HG02938 (cell line): ENCODE results near the gene ONECUT3.
"Not testable (repeated sequence)": the region's sequence is repeated elsewhere in the genome, so short reads cannot be mapped to it uniquely, and the experiment has no call there.

ENCODE experiments used
- ATAC-seq: cut with Tn5 transposase; IDR thresholded peaks from one replicate; pipeline ENCODE4 v1.9.1; 2021; ENCODE audit warnings: mild to moderate bottlenecking, moderate library complexity; ENCODE audit not compliant: unreplicated experiment

ONECUT3 gene

DNA sequence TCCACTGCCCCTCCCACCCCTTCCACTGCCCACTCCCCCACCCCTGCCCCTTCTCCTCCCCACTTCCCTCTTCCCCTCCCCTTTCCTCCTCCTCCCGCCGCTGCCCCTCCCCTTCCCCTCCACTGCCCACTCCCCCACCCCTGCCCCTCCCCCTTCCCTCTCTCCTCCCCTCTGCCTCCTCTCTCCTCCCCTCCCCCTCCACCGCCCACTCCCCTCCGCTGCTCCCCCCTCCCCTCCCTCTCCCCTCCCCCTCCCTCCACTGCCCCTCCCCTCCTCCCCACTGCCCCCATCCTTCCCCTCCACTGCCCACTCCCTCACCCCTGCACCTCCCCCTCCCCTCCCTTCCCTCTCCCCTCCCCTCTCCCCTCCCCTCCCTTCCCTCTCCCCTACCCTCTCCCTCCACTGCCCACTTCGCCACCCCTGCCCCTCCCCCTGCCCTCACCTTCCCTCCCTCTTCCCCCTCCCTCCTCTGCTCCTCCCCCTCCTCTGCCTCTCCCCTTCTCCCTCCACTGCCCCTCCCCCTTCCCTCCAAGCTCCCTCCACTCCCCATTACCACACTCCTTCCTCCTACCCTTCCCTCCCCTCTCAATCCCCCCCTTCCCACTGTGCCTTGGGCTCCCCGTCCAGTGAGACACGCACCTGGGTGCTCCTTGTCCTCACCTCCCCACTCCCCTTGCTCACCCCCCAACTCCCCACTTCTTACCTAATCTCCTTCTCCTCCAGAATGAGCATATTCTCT is 36.9 kb downstream of the ONECUT3 start:
- ATAC-seq, result no peak

DNA sequence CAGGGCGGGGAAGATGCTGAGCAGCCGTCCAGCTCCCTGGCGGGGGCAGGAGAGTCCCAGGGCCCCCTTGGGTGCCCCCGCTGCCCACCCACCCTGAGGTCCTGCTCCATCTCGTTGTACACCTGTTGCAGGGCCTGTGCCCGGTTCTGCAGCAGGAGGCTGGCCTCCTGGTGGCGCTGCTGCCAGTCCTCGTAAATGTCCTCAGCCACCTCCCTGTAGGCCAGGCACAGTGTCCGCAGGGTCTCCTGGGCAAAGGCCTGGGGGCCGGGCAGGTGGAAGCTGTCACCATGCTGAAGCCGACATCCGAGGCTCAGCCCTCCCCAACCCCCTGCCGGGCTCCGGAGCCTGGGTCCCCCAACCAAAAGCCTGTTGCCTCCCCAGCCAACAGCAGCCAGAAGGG is 38.6 kb downstream of the ONECUT3 start:
- ATAC-seq, result no peak

DNA sequence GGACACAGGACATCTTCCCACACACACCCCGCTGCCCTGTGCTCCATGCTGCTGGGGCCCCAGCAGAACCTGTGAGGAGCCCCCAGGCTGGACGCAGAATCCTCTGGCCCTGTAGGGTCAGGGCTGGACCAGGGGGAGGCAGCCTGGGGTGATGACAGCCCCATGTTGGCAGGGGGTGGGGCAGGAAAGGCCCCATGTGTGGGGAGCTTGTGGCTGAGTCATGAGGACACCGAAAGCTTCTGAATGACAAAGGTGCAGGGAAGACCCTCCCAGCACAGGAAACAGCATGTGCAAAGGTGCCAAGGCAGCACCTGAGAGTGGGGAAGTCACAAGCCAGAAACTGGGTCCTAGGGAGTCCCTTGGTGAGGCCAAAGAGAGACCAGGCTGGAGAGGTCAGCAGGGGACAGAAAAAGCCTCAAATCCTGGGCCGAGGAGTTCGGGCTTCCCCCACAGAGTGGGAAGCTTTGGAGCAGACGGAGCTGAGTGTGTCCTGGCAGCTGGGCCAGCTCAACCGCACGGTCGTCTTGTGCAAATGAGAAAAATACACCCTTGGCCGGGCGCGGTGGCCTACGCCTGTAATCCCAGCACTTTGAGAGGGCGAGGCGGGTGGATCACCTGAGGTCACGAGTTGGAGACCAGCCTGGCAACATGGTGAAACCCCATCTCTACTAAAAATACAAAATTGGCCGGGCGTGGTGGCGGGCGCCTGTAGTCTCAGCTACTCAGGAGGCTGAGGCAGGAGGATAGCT is 41.3 kb downstream of the ONECUT3 start:
- ATAC-seq, result no peak

DNA sequence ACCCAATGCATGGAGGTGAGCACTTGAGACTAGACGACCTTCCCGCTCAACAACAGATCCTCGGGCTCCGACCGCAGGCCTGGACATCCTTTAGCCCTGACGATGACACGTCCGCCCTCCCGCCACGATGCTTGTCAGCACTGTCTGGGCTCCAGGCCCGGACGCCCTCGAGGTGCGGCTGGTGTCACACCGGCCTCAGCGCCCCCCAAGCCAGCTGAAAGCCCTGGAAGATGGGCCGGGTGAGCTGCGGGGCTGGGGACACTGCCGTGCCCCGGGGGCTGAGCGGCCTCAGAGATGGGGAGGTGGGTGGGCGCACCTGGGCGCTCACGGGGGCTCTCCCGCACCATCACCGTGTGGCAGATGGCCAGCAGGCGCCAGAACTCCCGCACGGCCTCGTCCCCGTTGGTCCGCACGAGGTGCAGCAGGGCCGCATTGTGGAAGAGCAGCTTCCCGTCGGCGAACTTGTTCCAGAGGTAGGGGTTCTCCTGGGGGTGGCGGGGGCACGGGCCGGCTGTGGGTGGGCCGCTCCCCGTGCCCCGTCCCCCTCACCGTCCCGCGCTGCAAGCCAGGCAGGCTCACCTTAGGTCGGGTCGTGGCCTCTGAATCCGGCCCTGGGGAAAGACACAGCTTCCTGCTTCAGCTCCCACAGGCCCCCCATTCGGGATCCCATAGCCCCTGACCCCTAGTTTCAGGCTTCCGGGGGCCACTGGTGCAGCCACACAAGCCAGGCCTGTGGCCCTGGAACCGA is 43.3 kb downstream of the ONECUT3 start:
- no peak for ATAC-seq

DNA sequence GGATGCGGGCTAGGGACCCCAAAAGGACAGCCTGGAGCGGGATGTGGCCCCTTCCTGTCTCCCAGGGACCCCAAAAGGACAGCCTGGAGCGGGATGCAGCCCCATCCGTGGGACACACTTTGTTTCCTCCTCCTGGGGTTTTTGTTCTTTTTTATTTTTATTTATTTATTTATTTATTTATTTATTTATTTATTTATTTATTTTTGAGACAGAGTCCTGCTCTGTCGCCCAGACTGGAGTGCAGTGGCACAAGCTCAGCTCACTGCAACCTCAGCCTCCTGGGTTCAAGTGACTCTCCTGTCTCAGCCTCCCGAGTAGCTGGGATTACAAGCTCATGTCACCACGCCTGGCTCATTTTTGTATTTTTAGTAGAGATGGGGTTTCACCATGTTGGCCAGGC is 44.0 kb downstream of the ONECUT3 start:
- not testable (repeated sequence) for ATAC-seq

DNA sequence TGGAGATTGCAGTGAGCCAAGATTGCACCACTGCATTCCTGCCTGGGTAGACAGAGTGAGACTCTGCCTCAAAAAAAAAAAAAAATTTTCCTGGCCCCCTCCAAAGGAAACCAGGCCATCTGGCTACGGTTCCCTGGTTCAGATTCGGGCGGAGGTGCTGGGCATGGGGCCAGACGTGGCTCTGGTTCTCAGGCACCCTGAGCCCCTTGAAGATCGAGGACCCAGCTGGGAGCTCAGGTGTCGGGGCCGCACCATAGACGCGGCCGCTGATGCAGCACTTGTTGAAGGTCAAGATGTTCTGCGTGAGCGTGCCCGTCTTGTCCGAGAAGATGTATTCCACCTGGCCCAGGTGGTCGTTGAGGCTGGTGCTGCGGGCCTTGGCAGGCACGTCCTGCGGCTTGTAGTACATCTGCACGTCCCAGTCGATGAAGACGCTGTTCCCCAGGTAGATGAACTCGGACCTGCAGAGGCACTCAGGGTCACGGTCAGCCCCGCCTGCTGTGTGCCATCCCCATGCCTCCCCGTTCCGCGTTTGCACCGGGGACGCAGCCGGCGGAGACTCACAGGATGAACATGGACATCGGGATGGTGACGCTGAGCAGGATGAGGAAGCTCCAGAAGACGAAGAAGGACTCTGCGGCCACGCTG is 46.5 kb downstream of the ONECUT3 start:
- no peak for ATAC-seq

DNA sequence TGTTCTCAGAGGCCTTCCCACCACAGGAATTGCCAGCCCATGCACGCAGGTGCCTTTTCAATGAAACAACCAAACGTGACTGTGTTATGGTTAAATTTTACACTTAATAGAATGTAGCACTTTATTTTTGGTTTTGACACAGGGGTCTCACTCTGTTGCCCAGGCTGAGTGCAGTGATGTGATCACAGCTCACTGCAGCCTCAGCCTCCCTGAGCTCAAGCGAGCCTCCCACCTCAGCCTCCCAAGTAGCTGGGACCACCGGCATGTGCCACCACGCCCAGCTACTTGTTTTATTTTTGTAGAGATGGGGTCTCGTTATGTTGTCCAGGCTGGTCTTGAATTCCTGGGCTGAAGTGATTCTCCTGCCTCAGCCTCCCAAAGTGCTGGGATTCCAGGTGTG is 51.6 kb downstream of the ONECUT3 start:
- no peak for ATAC-seq

DNA sequence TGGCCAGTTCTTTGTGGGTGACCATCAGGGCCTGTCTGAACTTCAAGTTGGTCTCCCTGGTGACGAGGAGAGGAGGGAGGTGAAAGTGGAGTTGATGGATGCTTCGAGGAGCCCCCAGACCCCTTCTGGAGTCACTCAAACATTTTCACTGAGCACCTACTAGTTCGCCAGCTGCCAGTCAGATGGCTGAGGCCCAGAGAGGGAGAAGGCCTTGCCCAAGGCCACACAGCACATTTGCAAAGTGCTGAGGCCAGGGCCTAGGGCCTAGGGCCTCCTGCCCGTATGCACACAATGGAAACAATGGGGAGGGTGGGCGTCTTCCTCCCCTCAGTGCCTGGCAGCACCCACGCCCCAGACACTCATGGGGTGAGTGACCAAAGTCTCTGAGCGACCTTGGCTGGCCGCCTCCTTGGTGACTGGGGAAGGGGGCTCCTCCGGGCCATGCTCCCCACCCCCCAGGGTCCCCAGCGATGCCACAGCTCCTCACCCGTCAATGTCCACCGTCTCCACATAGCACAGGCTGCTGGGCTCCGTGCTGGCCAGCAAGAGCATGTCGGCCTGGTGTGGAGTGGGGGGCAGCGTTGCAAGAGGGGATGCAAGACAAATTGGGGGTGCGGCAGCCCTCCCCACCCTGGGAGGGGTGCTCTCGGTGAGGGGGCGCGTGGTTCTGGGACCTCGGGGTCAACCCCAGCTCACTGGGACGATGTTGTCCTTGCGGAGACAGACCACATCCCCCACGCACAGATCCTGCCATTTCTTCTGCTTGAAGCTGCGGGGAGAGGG is 52.3 kb downstream of the ONECUT3 start:
- no peak for ATAC-seq

DNA sequence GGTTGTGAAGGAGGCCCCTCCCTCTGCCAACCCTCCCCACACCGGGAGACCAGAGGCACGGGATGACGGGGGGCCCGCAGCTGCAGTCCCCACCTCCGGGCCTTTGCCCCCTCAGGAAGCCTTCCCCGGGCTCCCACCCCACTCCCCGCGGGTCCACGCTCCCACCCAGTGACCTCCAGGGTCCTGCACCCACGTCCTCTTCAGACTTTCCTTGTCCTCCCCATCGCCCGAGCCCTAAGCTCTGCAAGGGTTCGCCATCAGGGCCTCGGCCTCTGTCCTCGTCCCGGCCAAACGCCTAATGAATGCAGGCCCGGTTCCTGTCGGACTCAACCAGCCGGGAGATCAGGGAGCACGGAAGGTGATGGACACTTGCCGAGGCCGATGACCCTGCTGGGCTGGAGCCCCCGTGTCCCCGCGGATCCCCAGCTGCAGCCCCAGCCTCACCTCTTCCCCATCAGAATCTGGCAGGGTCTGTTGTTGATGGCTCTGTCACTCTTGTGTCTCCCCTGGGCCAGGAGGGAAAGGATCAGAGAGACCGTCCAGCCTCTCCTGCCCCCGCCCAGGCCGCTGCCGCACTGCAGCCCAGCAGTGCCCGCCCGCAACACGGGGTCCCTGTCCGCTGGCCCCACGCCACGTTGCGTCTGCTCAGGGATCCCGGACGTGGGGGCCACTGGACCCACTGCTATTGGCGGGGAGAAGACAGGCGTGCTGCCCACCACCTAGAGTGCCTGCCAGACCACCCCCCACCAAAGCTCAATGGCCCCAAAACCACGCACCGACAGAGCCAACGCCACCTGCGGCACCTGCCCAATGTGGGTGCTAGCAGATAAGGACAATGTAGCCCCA is 53.1 kb downstream of the ONECUT3 start:
- ATAC-seq, result no peak

DNA sequence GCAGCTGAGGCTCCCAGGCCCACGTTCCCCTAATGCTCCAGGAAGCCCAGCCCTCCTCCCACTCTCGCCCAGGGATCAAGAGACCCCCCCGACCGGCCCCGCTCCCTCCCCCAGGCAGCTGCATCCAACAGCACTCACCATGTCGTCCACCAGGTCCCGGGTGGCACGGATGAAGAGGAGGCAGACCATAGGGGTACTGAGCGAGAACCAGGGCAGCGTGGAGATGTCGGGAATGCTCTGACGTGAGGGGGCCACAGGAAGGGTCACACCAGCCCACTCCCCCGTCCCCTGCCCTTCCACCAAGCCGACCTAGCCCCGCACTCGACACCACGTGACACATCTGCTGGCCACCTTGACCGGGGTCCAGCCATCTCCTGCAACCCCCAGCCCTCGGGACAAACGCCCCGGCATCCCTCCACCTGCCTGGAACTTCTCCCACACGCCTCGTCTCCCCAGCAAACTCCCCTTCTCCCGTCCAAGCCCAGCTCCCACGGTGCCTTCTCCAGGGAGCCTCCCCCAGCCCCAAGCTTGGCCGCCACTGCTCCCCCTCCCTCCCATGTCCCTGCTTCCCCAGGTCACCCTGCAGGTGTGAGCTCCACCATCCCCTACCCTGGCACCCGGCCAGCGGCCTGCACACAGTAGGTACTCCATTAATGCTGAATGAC is 53.9 kb downstream of the ONECUT3 start:
- ATAC-seq, result no peak

DNA sequence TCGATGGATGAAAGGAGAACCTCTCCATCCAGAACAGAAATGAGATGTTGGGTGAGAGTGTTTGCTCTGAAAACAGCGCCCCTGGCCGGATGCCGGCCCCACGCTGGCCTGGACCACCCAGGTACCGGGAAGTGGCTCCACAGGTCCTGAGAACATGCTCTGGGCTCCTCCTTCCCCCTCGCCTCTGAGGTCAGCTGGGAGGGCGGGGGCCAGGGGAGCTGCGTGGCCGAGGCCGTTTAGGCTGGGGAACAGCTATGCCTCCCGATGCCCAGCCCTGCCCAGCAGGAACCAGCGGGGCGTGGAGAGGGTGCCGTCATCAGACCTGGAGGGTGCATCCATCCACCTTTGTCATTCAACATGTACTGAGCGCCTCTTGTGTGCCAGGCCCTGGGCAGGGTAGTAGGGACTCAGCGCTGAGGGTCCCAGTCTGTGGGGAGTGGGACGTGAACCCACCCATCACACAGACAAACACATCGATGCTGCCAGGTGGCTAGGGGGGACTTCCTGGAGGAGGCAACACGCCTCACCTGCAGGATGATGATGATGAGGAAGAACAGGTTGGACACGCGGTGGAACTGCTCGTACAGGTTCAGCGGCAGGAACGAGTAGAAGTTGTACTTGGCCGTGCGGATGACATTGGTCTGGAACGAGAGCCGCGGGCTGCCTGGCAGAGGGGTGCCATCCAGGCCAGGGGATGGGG is 54.5 kb downstream of the ONECUT3 start:
- no peak for ATAC-seq

DNA sequence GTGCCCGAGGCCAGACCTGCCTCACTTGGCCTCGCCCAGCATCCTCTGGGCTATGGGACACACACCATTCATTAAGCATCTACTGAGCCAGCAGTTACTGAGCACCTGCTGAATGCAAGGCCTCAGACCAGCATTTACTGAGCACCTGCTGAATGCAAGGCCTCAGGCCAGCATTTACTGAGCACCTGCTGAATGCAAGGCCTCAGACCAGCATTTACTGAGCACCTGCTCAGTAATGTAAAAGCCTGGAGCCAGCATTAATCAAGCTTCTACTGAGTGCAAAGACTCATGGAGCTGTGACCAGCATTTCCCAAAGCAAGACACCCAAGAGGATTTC is 55.1 kb downstream of the ONECUT3 start:
- no peak for ATAC-seq

DNA sequence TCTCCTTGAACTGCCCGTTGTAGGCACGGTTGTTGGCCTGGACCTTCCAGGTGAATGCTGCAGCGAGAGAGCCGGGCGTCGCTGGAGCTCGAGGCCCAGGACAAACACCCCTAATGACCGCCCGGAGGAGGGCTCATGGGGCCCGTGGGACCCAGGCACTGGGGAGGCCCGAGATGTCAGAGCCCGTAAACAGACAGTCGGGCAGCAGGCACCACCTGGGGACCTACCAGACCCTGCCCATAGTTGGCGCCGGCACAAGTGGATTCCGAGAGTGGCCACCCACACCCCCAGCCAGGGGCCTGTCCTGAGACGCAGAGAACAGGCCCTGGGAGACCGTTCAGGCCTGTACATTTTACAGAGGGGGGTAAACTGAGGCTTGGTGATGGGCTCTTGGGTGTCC is 56.4 kb downstream of the ONECUT3 start:
- no peak for ATAC-seq

DNA sequence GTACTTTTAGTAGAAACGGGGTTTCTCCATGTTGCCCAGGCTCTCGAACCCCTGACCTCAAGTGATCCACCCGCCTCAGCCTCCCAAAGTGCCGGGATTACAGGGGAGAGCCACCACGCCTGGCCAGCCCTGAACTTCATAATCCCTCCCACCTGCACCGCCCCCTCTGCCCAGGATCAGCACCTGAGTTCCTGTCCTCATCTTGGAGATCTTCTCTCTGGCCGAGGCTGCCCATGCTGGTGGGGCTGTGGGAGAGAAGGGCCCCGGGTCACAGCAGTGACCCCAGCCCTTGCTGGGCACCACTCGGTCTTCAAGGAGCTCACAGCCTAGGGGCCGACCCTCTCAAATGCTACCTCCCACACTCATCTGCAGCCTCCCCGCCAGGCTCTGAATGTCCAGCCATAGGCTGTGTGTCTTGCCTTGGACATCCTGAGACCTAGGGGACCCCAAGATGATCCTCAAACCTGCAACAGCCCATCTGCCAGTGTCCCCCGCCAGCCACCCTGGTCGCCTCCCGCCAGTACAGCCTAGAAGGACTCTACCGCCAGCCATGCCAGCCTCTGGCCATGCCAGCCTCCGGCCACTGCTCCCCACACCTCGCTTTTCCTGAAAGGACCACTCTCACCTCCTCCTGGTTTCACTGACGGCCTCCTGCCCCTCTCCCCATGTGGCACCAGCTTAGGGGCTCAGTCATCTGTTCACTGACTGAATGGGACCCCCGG is 57.3 kb downstream of the ONECUT3 start:
- ATAC-seq, result no peak

DNA sequence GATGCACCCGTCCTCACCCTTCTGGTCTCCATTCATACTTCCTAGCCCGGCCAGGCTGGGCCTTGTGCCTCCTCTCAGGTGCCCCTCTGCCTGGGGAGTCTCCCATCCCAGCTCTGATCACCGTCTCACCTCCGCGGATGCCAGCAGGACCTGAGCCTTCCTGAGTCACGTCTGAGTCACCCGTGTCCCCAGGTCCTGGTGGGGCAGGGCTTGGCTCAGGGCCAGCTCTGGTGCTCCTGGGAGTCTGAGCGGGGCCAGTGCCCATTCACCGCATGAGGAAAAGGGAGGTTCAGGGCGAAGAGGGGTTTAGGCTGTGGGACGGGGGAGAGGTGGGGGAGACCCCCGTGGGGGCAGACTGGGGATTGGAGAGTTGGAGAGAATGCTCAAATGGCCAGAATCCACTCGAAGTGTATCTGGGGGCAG is 58.2 kb downstream of the ONECUT3 start:
- ATAC-seq, result no peak

DNA sequence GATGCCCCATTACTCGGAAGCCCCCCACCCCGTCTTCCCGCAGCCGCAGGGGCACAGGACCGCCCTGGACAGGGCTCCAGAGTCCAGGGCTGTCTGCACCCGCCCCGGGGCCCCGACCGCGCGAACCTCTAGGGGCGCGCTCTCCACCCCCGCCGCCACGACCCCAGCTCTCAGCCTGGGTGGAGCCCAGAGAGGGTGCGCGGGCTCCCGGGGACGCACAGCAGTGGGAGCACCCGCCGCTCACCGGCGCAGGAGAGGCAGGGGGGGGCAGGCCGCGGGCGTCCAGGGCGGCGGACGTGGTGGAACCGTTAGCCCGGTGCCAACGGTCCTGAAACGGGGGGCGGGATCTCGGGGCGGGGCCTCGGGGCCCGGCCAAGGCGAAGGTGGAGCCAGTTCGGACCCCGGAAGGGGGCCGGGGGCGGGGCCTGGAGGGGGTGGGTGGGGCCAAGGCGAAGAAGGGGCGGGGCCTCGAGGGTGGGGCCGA is 58.7 kb downstream of the ONECUT3 start, which contains the start of gene ATP8B3:
TSS of gene ATP8B3 (minus strand) at position 335 of the 484 bp plus-strand sequence. CDS start 540 bp downstream, outside the sequence.
- no peak for ATAC-seq

DNA sequence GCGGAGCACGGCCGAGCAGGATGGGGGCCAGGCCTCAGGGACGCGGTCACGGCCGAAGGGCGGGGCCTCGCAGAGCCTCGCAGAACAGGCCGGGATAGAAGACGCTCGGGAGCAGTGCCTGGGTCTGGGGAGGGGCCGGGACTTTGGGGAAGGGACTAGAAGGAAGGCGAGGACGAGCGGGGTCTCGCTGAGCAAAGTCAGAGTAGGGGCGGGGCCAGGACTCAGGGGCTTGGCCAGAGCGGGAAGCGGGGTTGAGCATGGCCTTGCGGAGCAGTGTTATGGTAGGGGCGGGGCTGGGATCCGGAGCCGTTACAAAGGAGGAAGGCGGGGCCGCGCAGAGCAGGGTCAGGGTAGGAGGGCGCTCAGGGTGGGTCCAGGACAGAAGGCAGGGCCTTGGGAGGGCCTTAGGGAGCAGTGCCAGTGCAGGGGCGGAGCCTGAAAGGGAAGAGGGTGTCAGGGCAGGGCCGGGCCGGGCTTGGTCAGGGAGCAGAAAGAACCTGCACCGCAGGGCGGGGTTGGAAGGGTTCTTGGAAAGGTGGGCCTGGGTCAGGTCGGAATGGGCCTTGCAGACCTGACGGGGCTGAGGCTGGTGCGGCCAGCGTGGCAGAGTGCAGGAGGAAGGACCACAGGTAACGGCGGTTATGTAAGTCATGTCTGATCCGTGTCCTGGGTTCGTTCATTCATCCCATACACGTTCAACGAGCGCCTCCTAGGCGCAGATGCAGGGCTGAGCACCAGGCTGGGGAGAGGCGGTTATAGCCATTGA is 59.3 kb downstream of the ONECUT3 start:
- ATAC-seq, result peak; percentile 68
